Measurements from ENCODE around the gene PARP15. TPM values are rescaled to one million over a fixed set of nuclear protein-coding genes. Genes with fewer than 3 reads are reported as not detected.

Gene PARP15
- total RNA-seq, 1 donor from 2014 or later = 213 TPM

GRCh38 chr3:122553171-122553570 lies 24.3 kb upstream of the PARP15 start:
- H3K4me1 Mint-ChIP-seq = no peaks in the 10 kb centered on the region
- H3K9me3 Mint-ChIP-seq = no peaks in the 10 kb centered on the region
- DNase-seq (no peak), ATAC-seq (ENCODE audit: low read depth) (no peak)
- H3K36me3 Mint-ChIP-seq (ENCODE audit: low read depth) = peaks cover 92% of the 10 kb centered on the region
- intact Hi-C loops (cut with micrococcal nuclease) = no loop called here
- POLR2A ChIA-PET = no interaction called here
- H3K27me3 Mint-ChIP-seq = no peaks in the 10 kb centered on the region
- CTCF ChIA-PET = interaction anchor here (1.2 kb wide), 1 partner anchor 126 kb away, joined by 3 read pairs; no protein-coding TSS in a partner anchor
- no peak for TF ChIP-seq CTCF (IDR thresholded peaks at IDR 0.05)
- H3K27ac Mint-ChIP-seq = no peak overlapping the region
- H3K4me3 Mint-ChIP-seq = no peak overlapping the region

GRCh38 chr3:122555275-122556071 lies 22.0 kb upstream of the PARP15 start:
- H3K4me3 Mint-ChIP-seq = no peak overlapping the region
- intact Hi-C loops (cut with micrococcal nuclease) = no loop called here
- peaks cover 86% of the 10 kb centered on the region for H3K36me3 Mint-ChIP-seq (ENCODE audit: low read depth)
- TF ChIP-seq CTCF (IDR thresholded peaks at IDR 0.05) = no peak
- H3K4me1 Mint-ChIP-seq = peaks cover 6% of the 10 kb centered on the region
- no peak for ATAC-seq (ENCODE audit: low read depth)
- CTCF ChIA-PET = interaction anchor here (1.0 to 1.5 kb wide), 2 partner anchors 123 to 199 kb away, joined by 3 to 7 read pairs; no protein-coding TSS in a partner anchor
- no peaks in the 10 kb centered on the region for H3K9me3 Mint-ChIP-seq
- no peak for DNase-seq
- no peaks in the 10 kb centered on the region for H3K27me3 Mint-ChIP-seq
- POLR2A ChIA-PET = no interaction called here
- no peak overlapping the region for H3K27ac Mint-ChIP-seq

GRCh38 chr3:122557356-122557755 lies 20.1 kb upstream of the PARP15 start:
- Mint-ChIP-seq H3K4me1 (peaks cover 22% of the 10 kb centered on the region), H3K4me3 (no peak overlapping the region), H3K27me3 (no peaks in the 10 kb centered on the region), H3K27ac (no peak overlapping the region), H3K9me3 (no peaks in the 10 kb centered on the region), H3K36me3 (ENCODE audit: low read depth) (peaks cover 73% of the 10 kb centered on the region)
- ChIA-PET CTCF (interaction anchor here (5.1 kb wide), 1 partner anchor 121 kb away, joined by 92 read pairs; the partner anchor contains the start of gene PARP14), POLR2A (no interaction called here)
- intact Hi-C loops (cut with micrococcal nuclease) = no loop called here
- no peak for DNase-seq
- no peak for ATAC-seq (ENCODE audit: low read depth)
- TF ChIP-seq CTCF (IDR thresholded peaks at IDR 0.05) = no peak

GRCh38 chr3:122558605-122559004 lies 18.8 kb upstream of the PARP15 start:
- no peak for TF ChIP-seq CTCF (IDR thresholded peaks at IDR 0.05)
- H3K27me3 Mint-ChIP-seq = no peaks in the 10 kb centered on the region
- DNase-seq (no peak), ATAC-seq (ENCODE audit: low read depth) (no peak)
- POLR2A ChIA-PET = interaction anchor here (1.9 kb wide), 1 partner anchor 121 kb away, joined by 14 read pairs; the partner anchor contains the start of gene PARP14
- CTCF ChIA-PET = interaction anchor here (0.7 to 5.1 kb wide), 5 partner anchors 61 to 470 kb away, joined by 3 to 92 read pairs (median 3); partner anchors contain the start of gene PARP14
- H3K36me3 Mint-ChIP-seq (ENCODE audit: low read depth) = peaks cover 62% of the 10 kb centered on the region
- intact Hi-C loops (cut with micrococcal nuclease) = no loop called here
- H3K9me3 Mint-ChIP-seq = no peaks in the 10 kb centered on the region
- no peak overlapping the region for H3K27ac Mint-ChIP-seq
- peaks cover 33% of the 10 kb centered on the region for H3K4me1 Mint-ChIP-seq
- no peak overlapping the region for H3K4me3 Mint-ChIP-seq

GRCh38 chr3:122559906-122560305 lies 17.5 kb upstream of the PARP15 start:
- Mint-ChIP-seq H3K9me3 (no peaks in the 10 kb centered on the region), H3K27ac (no peak overlapping the region), H3K4me1 (peaks cover 39% of the 10 kb centered on the region), H3K27me3 (no peaks in the 10 kb centered on the region), H3K4me3 (no peak overlapping the region), H3K36me3 (ENCODE audit: low read depth) (peaks cover 61% of the 10 kb centered on the region)
- DNase-seq = no peak
- TF ChIP-seq CTCF (IDR thresholded peaks at IDR 0.05) = no peak
- intact Hi-C loops (cut with micrococcal nuclease) = loop anchor here (1.0 to 10.0 kb wide), 9 partner anchors 50 to 1013 kb away; partner anchors contain the start of genes POLQ and SEC22A
- POLR2A ChIA-PET = interaction anchor here (1.1 to 10.2 kb wide), 3 partner anchors 17 to 139 kb away, joined by 4 to 140 read pairs (median 14); partner anchors contain the start of genes PARP14 and PARP15
- no peak for ATAC-seq (ENCODE audit: low read depth)
- CTCF ChIA-PET = interaction anchor here (0.7 to 5.1 kb wide), 8 partner anchors 59 to 469 kb away, joined by 3 to 92 read pairs (median 3); partner anchors contain the start of gene PARP14
